SK-N-SH treated with all-trans-retinoic acid at 6 μM for 48 hours (cell line): ENCODE measurements around the gene CDK5R1.

Experiments used
- CREB5 ChIP-seq: fragments of 250-450 bp; sonication (Bioruptor Pico); IDR thresholded peaks from 2 replicates; pipeline ENCODE4 v1.5.1; 2020; ENCODE audit warnings: low read depth, mild to moderate bottlenecking, moderate library complexity
- CSDC2 ChIP-seq: fragments of 250-450 bp; sonication (Bioruptor Pico); IDR thresholded peaks from 2 replicates; pipeline ENCODE4 v1.5.0; 2020; ENCODE audit warnings: mild to moderate bottlenecking, moderate library complexity
- GLIS3 ChIP-seq: fragments of 250-450 bp; sonication (Bioruptor Pico); IDR thresholded peaks from 2 replicates; pipeline ENCODE4 v1.5.0; 2020; ENCODE audit warnings: mild to moderate bottlenecking, moderate library complexity
- PPARA ChIP-seq: fragments of 250-450 bp; sonication (Bioruptor Pico); IDR thresholded peaks from 2 replicates; pipeline ENCODE4 v1.5.0; 2020; ENCODE audit warnings: mild to moderate bottlenecking, borderline replicate concordance
- RARB ChIP-seq: fragments of 250-450 bp; sonication (Bioruptor Pico); IDR thresholded peaks from 2 replicates; pipeline ENCODE4 v1.8.0; 2021; ENCODE audit warnings: mild to moderate bottlenecking, moderate library complexity
- SNAI2 ChIP-seq: fragments of 250-450 bp; sonication (Bioruptor Pico); IDR thresholded peaks from 2 replicates; pipeline ENCODE4 v1.5.0; 2020; ENCODE audit warnings: mild to moderate bottlenecking, moderate library complexity
- ZC3H10 ChIP-seq: fragments of 250-450 bp; sonication (Bioruptor Pico); IDR thresholded peaks from 2 replicates; pipeline ENCODE4 v1.5.1; 2021; ENCODE audit warnings: mild to moderate bottlenecking, moderate library complexity
- ZFP3 ChIP-seq: fragments of 250-450 bp; sonication (Bioruptor Pico); IDR thresholded peaks from 2 replicates; pipeline ENCODE4 v1.5.0; 2020; ENCODE audit warnings: mild to moderate bottlenecking, moderate library complexity
- ZFP30 ChIP-seq: fragments of 450-650 bp; formaldehyde crosslinking; IDR thresholded peaks from 2 replicates; pipeline ENCODE4 v1.5.0; 2022; ENCODE audit warnings: mild to moderate bottlenecking, moderate library complexity
- ZNF565 ChIP-seq: fragments of 450-650 bp; formaldehyde crosslinking; conservative IDR thresholded peaks from 2 replicates; pipeline ENCODE4 v1.5.0; 2020; ENCODE audit warnings: low read depth, mild to moderate bottlenecking, moderate library complexity
- ZNF8 ChIP-seq: fragments of 450-650 bp; formaldehyde crosslinking; IDR thresholded peaks from 2 replicates; pipeline ENCODE4 v1.5.0; 2020; ENCODE audit warnings: mild to moderate bottlenecking, moderate library complexity
- TF ChIP-seq, protein P1 (sequence below): fragments of 250-450 bp; sonication (Bioruptor Pico); IDR thresholded peaks from 2 replicates; pipeline ENCODE4 v1.8.0; 2020; ENCODE audit warnings: mild to moderate bottlenecking, moderate library complexity, borderline replicate concordance
- TF ChIP-seq, protein P2 (sequence below): fragments of 250-450 bp; sonication (Bioruptor Pico); IDR thresholded peaks from 2 replicates; pipeline ENCODE4 v1.5.0; 2020; ENCODE audit warnings: mild to moderate bottlenecking, moderate library complexity
- TF ChIP-seq, protein P3 (sequence below): fragments of 250-450 bp; sonication (Bioruptor Pico); IDR thresholded peaks from 2 replicates; pipeline ENCODE4 v1.5.1; 2021; ENCODE audit warnings: mild to moderate bottlenecking, moderate library complexity

DNA sequence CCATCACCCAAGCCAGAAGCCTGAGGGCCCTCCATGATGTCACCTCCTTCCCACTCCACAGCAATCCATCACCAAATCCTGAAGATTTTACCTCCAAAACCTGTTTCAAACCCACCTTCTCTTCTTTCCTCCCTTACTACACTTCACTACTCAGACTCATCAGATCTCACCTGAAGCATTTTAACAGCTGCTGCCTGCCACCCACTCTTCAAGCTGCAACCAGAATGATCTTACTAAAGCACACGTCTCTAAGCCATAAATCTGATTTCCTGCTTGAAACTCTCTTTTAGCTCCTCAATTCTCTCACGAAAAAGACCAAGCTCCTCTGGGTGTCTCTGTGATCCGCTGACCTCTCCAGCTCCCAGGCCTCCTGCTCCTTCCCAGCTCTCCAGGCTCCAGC lies 46.5 kb downstream of the CDK5R1 start:
- TF ChIP-seq CREB5 = no peak
- TF ChIP-seq, protein P1, sequence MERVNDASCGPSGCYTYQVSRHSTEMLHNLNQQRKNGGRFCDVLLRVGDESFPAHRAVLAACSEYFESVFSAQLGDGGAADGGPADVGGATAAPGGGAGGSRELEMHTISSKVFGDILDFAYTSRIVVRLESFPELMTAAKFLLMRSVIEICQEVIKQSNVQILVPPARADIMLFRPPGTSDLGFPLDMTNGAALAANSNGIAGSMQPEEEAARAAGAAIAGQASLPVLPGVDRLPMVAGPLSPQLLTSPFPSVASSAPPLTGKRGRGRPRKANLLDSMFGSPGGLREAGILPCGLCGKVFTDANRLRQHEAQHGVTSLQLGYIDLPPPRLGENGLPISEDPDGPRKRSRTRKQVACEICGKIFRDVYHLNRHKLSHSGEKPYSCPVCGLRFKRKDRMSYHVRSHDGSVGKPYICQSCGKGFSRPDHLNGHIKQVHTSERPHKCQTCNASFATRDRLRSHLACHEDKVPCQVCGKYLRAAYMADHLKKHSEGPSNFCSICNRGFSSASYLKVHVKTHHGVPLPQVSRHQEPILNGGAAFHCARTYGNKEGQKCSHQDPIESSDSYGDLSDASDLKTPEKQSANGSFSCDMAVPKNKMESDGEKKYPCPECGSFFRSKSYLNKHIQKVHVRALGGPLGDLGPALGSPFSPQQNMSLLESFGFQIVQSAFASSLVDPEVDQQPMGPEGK = no peak
- TF ChIP-seq ZNF565 (CRISPR knock-in tag) = no peak
- TF ChIP-seq ZFP30 (CRISPR knock-in tag) = no peak
- TF ChIP-seq, protein P2, sequence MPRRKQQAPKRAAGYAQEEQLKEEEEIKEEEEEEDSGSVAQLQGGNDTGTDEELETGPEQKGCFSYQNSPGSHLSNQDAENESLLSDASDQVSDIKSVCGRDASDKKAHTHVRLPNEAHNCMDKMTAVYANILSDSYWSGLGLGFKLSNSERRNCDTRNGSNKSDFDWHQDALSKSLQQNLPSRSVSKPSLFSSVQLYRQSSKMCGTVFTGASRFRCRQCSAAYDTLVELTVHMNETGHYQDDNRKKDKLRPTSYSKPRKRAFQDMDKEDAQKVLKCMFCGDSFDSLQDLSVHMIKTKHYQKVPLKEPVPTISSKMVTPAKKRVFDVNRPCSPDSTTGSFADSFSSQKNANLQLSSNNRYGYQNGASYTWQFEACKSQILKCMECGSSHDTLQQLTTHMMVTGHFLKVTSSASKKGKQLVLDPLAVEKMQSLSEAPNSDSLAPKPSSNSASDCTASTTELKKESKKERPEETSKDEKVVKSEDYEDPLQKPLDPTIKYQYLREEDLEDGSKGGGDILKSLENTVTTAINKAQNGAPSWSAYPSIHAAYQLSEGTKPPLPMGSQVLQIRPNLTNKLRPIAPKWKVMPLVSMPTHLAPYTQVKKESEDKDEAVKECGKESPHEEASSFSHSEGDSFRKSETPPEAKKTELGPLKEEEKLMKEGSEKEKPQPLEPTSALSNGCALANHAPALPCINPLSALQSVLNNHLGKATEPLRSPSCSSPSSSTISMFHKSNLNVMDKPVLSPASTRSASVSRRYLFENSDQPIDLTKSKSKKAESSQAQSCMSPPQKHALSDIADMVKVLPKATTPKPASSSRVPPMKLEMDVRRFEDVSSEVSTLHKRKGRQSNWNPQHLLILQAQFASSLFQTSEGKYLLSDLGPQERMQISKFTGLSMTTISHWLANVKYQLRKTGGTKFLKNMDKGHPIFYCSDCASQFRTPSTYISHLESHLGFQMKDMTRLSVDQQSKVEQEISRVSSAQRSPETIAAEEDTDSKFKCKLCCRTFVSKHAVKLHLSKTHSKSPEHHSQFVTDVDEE = no peak
- no peak for TF ChIP-seq GLIS3 (CRISPR knock-in tag)
- TF ChIP-seq, protein P3, sequence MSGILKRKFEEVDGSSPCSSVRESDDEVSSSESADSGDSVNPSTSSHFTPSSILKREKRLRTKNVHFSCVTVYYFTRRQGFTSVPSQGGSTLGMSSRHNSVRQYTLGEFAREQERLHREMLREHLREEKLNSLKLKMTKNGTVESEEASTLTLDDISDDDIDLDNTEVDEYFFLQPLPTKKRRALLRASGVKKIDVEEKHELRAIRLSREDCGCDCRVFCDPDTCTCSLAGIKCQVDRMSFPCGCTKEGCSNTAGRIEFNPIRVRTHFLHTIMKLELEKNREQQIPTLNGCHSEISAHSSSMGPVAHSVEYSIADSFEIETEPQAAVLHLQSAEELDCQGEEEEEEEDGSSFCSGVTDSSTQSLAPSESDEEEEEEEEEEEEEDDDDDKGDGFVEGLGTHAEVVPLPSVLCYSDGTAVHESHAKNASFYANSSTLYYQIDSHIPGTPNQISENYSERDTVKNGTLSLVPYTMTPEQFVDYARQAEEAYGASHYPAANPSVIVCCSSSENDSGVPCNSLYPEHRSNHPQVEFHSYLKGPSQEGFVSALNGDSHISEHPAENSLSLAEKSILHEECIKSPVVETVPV = no peak
- TF ChIP-seq PPARA = no peak
- no peak for TF ChIP-seq CSDC2
- TF ChIP-seq RARB (CRISPR knock-in tag) = no peak
- TF ChIP-seq ZC3H10 (CRISPR knock-in tag) = no peak
- TF ChIP-seq SNAI2 (CRISPR knock-in tag) = no peak
- TF ChIP-seq ZNF8 (CRISPR knock-in tag) = no peak
- TF ChIP-seq ZFP3 = no peak
